ENCODE measurements around the gene ALOX5AP. TPM values are rescaled to one million over a fixed set of nuclear protein-coding genes. Genes with fewer than 3 reads are reported as not detected.

The ALOX5AP gene
- total RNA-seq, 1 experiment from 2014 or later = not detected

GRCh38 chr13:30802953-30803478 is 67.7 kb downstream of the ALOX5AP start:
- TF ChIP-seq CTCF (IDR thresholded peaks at IDR 0.05; ENCODE audit: unreplicated experiment) = peak; percentile 85
- H3K4me1 Mint-ChIP-seq (ENCODE audit: low read depth, unreplicated experiment) = peaks cover 40% of the 10 kb centered on the region
- no peaks in the 10 kb centered on the region for H3K36me3 Mint-ChIP-seq (ENCODE audit: insufficient read depth, unreplicated experiment)
- no peak overlapping the region for H3K27ac Mint-ChIP-seq (ENCODE audit: unreplicated experiment)
- no TSS peak for BruUV-seq (replicated peaks)
- DNase-seq = peak; percentile 78
- H3K9me3 Mint-ChIP-seq (ENCODE audit: low read depth, unreplicated experiment) = no peaks in the 10 kb centered on the region
- intact Hi-C loops (cut with micrococcal nuclease; ENCODE audit: unreplicated experiment) = loop anchor here (5.0 to 10.0 kb wide), 2 partner anchors 126 to 212 kb away; no protein-coding TSS in a partner anchor
- H3K27me3 Mint-ChIP-seq (ENCODE audit: unreplicated experiment) = no peaks in the 10 kb centered on the region
- CTCF ChIA-PET = no interaction called here
- peak overlapping the region; percentile 44 for H3K4me3 Mint-ChIP-seq (ENCODE audit: low read depth, unreplicated experiment)

- intact Hi-C loops (cut with micrococcal nuclease; ENCODE audit: unreplicated experiment) = loop anchor here (2.0 to 10.0 kb wide), 3 partner anchors 61 to 211 kb away; no protein-coding TSS in a partner anchor
- no peak overlapping the region for H3K27ac Mint-ChIP-seq (ENCODE audit: unreplicated experiment)
- CTCF ChIA-PET = no interaction called here
- TF ChIP-seq CTCF (IDR thresholded peaks at IDR 0.05; ENCODE audit: unreplicated experiment) = no peak
- BruUV-seq (replicated peaks) = no TSS peak
- H3K4me1 Mint-ChIP-seq (ENCODE audit: low read depth, unreplicated experiment) = peaks cover 40% of the 10 kb centered on the region
- peak overlapping the region; percentile 44 for H3K4me3 Mint-ChIP-seq (ENCODE audit: low read depth, unreplicated experiment)
- DNase-seq = no peak
- no peaks in the 10 kb centered on the region for H3K36me3 Mint-ChIP-seq (ENCODE audit: insufficient read depth, unreplicated experiment)
- H3K9me3 Mint-ChIP-seq (ENCODE audit: low read depth, unreplicated experiment) = no peaks in the 10 kb centered on the region
- no peaks in the 10 kb centered on the region for H3K27me3 Mint-ChIP-seq (ENCODE audit: unreplicated experiment)
Observed at GRCh38 chr13:30803749-30804148, 68.4 kb downstream of the ALOX5AP start.

- no TSS peak for BruUV-seq (replicated peaks)
- no peak overlapping the region for H3K4me3 Mint-ChIP-seq (ENCODE audit: low read depth, unreplicated experiment)
- no peaks in the 10 kb centered on the region for H3K27me3 Mint-ChIP-seq (ENCODE audit: unreplicated experiment)
- CTCF ChIA-PET = interaction anchor here (0.6 kb wide), 1 partner anchor 43 kb away, joined by 3 read pairs; no protein-coding TSS in a partner anchor
- intact Hi-C loops (cut with micrococcal nuclease; ENCODE audit: unreplicated experiment) = loop anchor here (2.0 to 10.0 kb wide), 3 partner anchors 60 to 210 kb away; no protein-coding TSS in a partner anchor
- no peak for TF ChIP-seq CTCF (IDR thresholded peaks at IDR 0.05; ENCODE audit: unreplicated experiment)
- DNase-seq = no peak
- no peaks in the 10 kb centered on the region for H3K36me3 Mint-ChIP-seq (ENCODE audit: insufficient read depth, unreplicated experiment)
- no peaks in the 10 kb centered on the region for H3K9me3 Mint-ChIP-seq (ENCODE audit: low read depth, unreplicated experiment)
- H3K27ac Mint-ChIP-seq (ENCODE audit: unreplicated experiment) = no peak overlapping the region
- peaks cover 40% of the 10 kb centered on the region for H3K4me1 Mint-ChIP-seq (ENCODE audit: low read depth, unreplicated experiment)
Observed at GRCh38 chr13:30804474-30804873, 69.1 kb downstream of the ALOX5AP start.

- H3K36me3 Mint-ChIP-seq (ENCODE audit: insufficient read depth, unreplicated experiment) = no peaks in the 10 kb centered on the region
- no peak overlapping the region for H3K4me3 Mint-ChIP-seq (ENCODE audit: low read depth, unreplicated experiment)
- peaks cover 40% of the 10 kb centered on the region for H3K4me1 Mint-ChIP-seq (ENCODE audit: low read depth, unreplicated experiment)
- no TSS peak for BruUV-seq (replicated peaks)
- no peak for TF ChIP-seq CTCF (IDR thresholded peaks at IDR 0.05; ENCODE audit: unreplicated experiment)
- no peaks in the 10 kb centered on the region for H3K27me3 Mint-ChIP-seq (ENCODE audit: unreplicated experiment)
- DNase-seq = no peak
- H3K27ac Mint-ChIP-seq (ENCODE audit: unreplicated experiment) = peak overlapping the region; percentile 69
- intact Hi-C loops (cut with micrococcal nuclease; ENCODE audit: unreplicated experiment) = loop anchor here (2.0 to 10.0 kb wide), 3 partner anchors 60 to 237 kb away; no protein-coding TSS in a partner anchor
- CTCF ChIA-PET = interaction anchor here (0.8 to 2.1 kb wide), 3 partner anchors 14 to 240 kb away, joined by 3 to 6 read pairs (median 3); no protein-coding TSS in a partner anchor
- no peaks in the 10 kb centered on the region for H3K9me3 Mint-ChIP-seq (ENCODE audit: low read depth, unreplicated experiment)
Observed at GRCh38 chr13:30805132-30805537, 69.8 kb downstream of the ALOX5AP start.

Measured in Calu3 (cell line).